Adrenal gland (tissue), 12 donors: Measurements from ENCODE around the gene PIGQ. TPM values are rescaled to one million over a fixed set of nuclear protein-coding genes. Genes with fewer than 3 reads are reported as not detected.
A peak's percentile ranks its signal among the peaks of the same experiment; 100 is the strongest.

Experiments
- DNase-seq, 7 donors: peaks; one replicate each; pipeline ENCODE4 v3.0.0-alpha.2; 2019 to 2020
- H3K27ac ChIP-seq, 5 donors: fragments of 200-600 bp; sonication (generic) in 4 of 5; 1 replicate in 3 of 5; 2 replicates in 2 of 5; pipeline versions ENCODE4 v1.5.1 to v1.8.0; 2016 to 2020; ENCODE audit warnings: mild to moderate bottlenecking in 1 of 5
- H3K27me3 ChIP-seq: fragments of 200-600 bp; 2 replicates; pipeline ENCODE4 v1.8.0; 2021
- H3K36me3 ChIP-seq, 2 donors: fragments of 200-600 bp; replicated peaks in 1 of 2; 1 replicate in 1 of 2; 2 replicates in 1 of 2; pipeline versions ENCODE4 v1.5.1 to v1.8.0; 2018 to 2022
- H3K4me1 ChIP-seq, 2 donors: fragments of 200-600 bp; replicated peaks in 1 of 2; 1 replicate in 1 of 2; 2 replicates in 1 of 2; pipeline versions ENCODE4 v1.5.1 to v1.8.0; 2018 to 2021
- H3K4me3 ChIP-seq, 4 donors: fragments of 200-600 bp; sonication (generic) in 3 of 4; one replicate each; pipeline ENCODE4 v1.5.1; 2016 to 2018
- H3K9me3 ChIP-seq, 3 donors: fragments of 200-600 bp; sonication (generic) in 1 of 3; replicated peaks in 1 of 3; 1 replicate in 2 of 3; 2 replicates in 1 of 3; pipeline versions ENCODE4 v1.5.1 to v1.8.0; 2016 to 2021
- CTCF ChIP-seq, 6 experiments: fragments of 450-650 bp in 4 of 6; fragments of 200-600 bp in 2 of 6; sonication (generic) in 1 of 6; IDR thresholded peaks; 1 replicate in 5 of 6; 2 replicates in 1 of 6; pipeline versions ENCODE4 v1.5.1 to v1.8.0; 2016 to 2021; ENCODE audit warnings: antibody characterized with exemption in 6 of 6, mild to moderate bottlenecking in 2 of 6, moderate library complexity in 1 of 6
- POLR2A ChIP-seq, 2 donors: fragments of 450-650 bp; IDR thresholded peaks; one replicate each; pipeline ENCODE4 v1.6.1; 2017; ENCODE audit warnings: antibody characterized with exemption in 2 of 2, mild to moderate bottlenecking in 2 of 2, moderate library complexity in 1 of 2
- WGBS, 4 donors: extraction: QIAGEN DNeasy Blood & Tissue Kit in 2 of 4; methylation state at CpG; one replicate each; pipeline versions ENCODE4 v1.1.5 to v1.1.7; 2013 to 2017; 5-methylcytosine and 5-hydroxymethylcytosine counted together
- intact Hi-C, 2 donors: fragments of 100-400 bp; cut with DNase I; formaldehyde crosslinking; loops; one replicate each; pipeline versions ENCODE4 v1.14.1 to v1.15.0; 2022 to 2023
- polyA plus RNA-seq, 3 donors: library from polyadenylated mRNA; stranded (reverse); fragments of 200-250 nt in 2 of 3; fragments of 350-450 nt in 1 of 3; fragmentation: Illumina TruSeq in 1 of 3; extraction: RNeasy Lipid Tissue Mini Kit (QIAGEN cat#74804) in 1 of 3; gene quantifications; one replicate each; pipeline ENCODE4 v1.2.3, GENCODE V29; 2013 to 2014
- total RNA-seq, 9 donors: library from RNA; depleted of rRNA in 4 of 9; stranded (reverse); fragments of >200 nt in 4 of 9; fragments of 120-200 nt in 1 of 9; fragmentation: NEBNext Ultra II Directional in 1 of 9; extraction: Animal tissue kit (Norgen Biotek cat#: 25700) in 1 of 9; gene quantifications; one replicate each; pipeline versions ENCODE4 v1.1.0 to v1.2.4, GENCODE V29; 2013 to 2023
- donor health status: healthy with polysubstance abuse.
- donor health status: Bipolar disorder and iron deficiency.
- donor health status: DM: yes; HTN: yes; CAD: no.
- donor health status: DM: no; HTN: no; CAD: no.
- donor health status: DM: no; HTN: no; CAD: no.
- donor health status: DM: yes; HTN: yes; CAD: no.

PIGQ gene
- total and polyA plus RNA-seq, 12 donors: 12.7 to 317 (median 81.0) TPM

- DNase-seq: no peak
- no peaks in the 10 kb centered on the region for H3K27me3 ChIP-seq
- H3K9me3 ChIP-seq: no peaks in the 10 kb centered on the region
- no peaks in the 10 kb centered on the region for H3K4me1 ChIP-seq
- intact Hi-C loops: no loop called here
- no peak overlapping the region for H3K27ac ChIP-seq
- WGBS, 4 donors: 95 to 98% (median 96%) methylated on average over 36 to 43 of the region's 43 CpGs
- H3K4me3 ChIP-seq: no peak overlapping the region
- TF ChIP-seq POLR2A (IDR thresholded peaks at IDR 0.05) (no peak), CTCF (IDR thresholded peaks at IDR 0.05) (no peak)
- peaks cover 0 to 3% of the 10 kb centered on the region in 2 donors for H3K36me3 ChIP-seq
Observed at GRCh38 chr16:598823-599739, 29.3 kb downstream of the PIGQ start.

- Histone ChIP-seq H3K4me3 (no peak overlapping the region), H3K27me3 (no peaks in the 10 kb centered on the region), H3K9me3 (no peaks in the 10 kb centered on the region), H3K36me3 (peaks cover 0 to 3% of the 10 kb centered on the region in 2 donors), H3K27ac (no peak overlapping the region), H3K4me1 (no peaks in the 10 kb centered on the region)
- 52 to 61% (median 55%) methylated on average over 6 to 7 of the region's 7 CpGs for WGBS, 4 donors
- no peak for TF ChIP-seq CTCF (IDR thresholded peaks at IDR 0.05)
- no peak for TF ChIP-seq POLR2A (IDR thresholded peaks at IDR 0.05)
- peak in 1 of 7 donors; percentile 76 for DNase-seq
- intact Hi-C loops: no loop called here
Observed at GRCh38 chr16:600781-601180, 31.0 kb downstream of the PIGQ start.

GRCh38 chr16:603933-604332 lies 34.2 kb downstream of the PIGQ start:
- H3K27me3 ChIP-seq: no peaks in the 10 kb centered on the region
- no peak for TF ChIP-seq POLR2A (IDR thresholded peaks at IDR 0.05)
- no peak for TF ChIP-seq CTCF (IDR thresholded peaks at IDR 0.05)
- no peaks in the 10 kb centered on the region for H3K4me1 ChIP-seq
- WGBS, 4 donors: 82 to 91% (median 84%) methylated on average over 5 of the region's 5 CpGs
- H3K27ac ChIP-seq: no peak overlapping the region
- peaks cover 0 to 3% of the 10 kb centered on the region in 2 donors for H3K36me3 ChIP-seq
- DNase-seq: no peak
- intact Hi-C loops: no loop called here
- H3K9me3 ChIP-seq: no peaks in the 10 kb centered on the region
- H3K4me3 ChIP-seq: no peak overlapping the region

- WGBS, 4 donors: 93 to 98% (median 97%) methylated on average over 17 to 22 of the region's 22 CpGs
- no peaks in the 10 kb centered on the region for H3K9me3 ChIP-seq
- H3K27me3 ChIP-seq: no peaks in the 10 kb centered on the region
- H3K36me3 ChIP-seq: no peaks in the 10 kb centered on the region
- TF ChIP-seq CTCF (IDR thresholded peaks at IDR 0.05) (no peak), POLR2A (IDR thresholded peaks at IDR 0.05) (no peak)
- no peak overlapping the region for H3K4me3 ChIP-seq
- H3K4me1 ChIP-seq: no peaks in the 10 kb centered on the region
- intact Hi-C loops: no loop called here
- DNase-seq: no peak
- H3K27ac ChIP-seq: no peak overlapping the region
Observed at GRCh38 chr16:606656-607307, 37.0 kb downstream of the PIGQ start.
